Stimulated activated CD4-positive, alpha-beta T cell treated with anti-CD3 and anti-CD28 coated beads, Interleukin-1b, Interleukin-23, amount 100 ng/mL, for 1 hour (primary cell): ENCODE measurements around the gene RPS6KA5.
"Not testable (repeated sequence)": the region's sequence is repeated elsewhere in the genome, so short reads cannot be mapped to it uniquely, and the experiment has no call there.

Experiments
- DNase-seq, 2 donors: peaks; one replicate each; pipeline ENCODE4 v3.0.0-alpha.2; 2020; ENCODE audit warnings: low read depth in 2 of 2

RPS6KA5 gene

GRCh38 chr14:91067186-91067585, 6.7 kb upstream of the RPS6KA5 start:
- DNase-seq = no peak

- no peak for DNase-seq
Measured at GRCh38 chr14:91065266-91065665, 4.8 kb upstream of the RPS6KA5 start.

- DNase-seq = no peak
Measured at GRCh38 chr14:91063119-91063518, 2.7 kb upstream of the RPS6KA5 start.

DNA sequence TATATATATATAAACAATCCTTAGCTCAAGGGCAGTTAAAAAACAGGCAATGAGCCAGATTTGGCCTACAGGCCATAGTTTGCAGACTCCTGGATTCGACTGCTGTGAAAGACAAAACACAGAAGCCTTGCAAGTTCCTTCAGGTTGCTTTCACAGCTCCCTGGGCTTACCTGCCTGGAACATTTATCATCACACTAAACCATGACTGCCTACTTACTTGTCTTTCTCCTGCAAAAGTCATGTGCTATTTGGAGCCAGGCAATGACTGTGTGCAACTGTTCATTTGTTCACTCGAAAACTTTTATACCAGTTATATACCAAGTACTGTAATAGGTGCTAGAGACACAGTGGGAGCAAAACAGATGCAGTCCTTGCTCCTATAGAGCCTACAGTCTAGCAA, 2.2 kb upstream of the RPS6KA5 start:
- DNase-seq = no peak

GRCh38 chr14:91061056-91061887, 831 bp upstream of the RPS6KA5 start:
- no peak for DNase-seq

GRCh38 chr14:91059576-91060350, 678 bp downstream of the RPS6KA5 start:
- peak in 1 of 2 donors; percentile 19 for DNase-seq

- DNase-seq = no peak
Measured at GRCh38 chr14:91058042-91058581, 2.3 kb downstream of the RPS6KA5 start.

DNA sequence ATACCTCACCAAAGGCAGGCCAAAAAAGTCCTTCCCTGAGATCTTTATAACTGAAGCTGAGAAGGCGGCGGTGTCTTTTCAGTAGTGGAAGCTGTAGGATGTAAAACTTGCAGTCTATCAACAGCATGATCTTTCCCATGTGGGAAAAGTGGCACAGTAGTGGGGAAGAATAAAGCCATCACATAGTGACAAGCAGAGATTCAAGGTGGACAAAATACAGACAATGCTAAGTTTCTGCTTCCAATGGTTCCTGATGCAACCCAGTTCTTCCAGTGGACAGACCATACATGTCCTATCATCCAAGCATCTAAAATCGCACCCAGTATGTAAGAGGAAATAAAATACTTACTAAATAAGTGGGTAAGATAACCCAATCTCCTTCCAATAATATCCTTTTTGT, 4.1 kb downstream of the RPS6KA5 start:
- no peak for DNase-seq

- no peak for DNase-seq
Measured at GRCh38 chr14:91055016-91055415, 5.4 kb downstream of the RPS6KA5 start.

- no peak for DNase-seq
Measured at GRCh38 chr14:91048676-91049075, 11.8 kb downstream of the RPS6KA5 start.

- DNase-seq = no peak
Measured at GRCh38 chr14:91048265-91048664, 12.2 kb downstream of the RPS6KA5 start.

- DNase-seq = no peak
Measured at GRCh38 chr14:91047174-91047753, 13.2 kb downstream of the RPS6KA5 start.

GRCh38 chr14:91046488-91047072, 13.9 kb downstream of the RPS6KA5 start:
- no peak for DNase-seq

DNA sequence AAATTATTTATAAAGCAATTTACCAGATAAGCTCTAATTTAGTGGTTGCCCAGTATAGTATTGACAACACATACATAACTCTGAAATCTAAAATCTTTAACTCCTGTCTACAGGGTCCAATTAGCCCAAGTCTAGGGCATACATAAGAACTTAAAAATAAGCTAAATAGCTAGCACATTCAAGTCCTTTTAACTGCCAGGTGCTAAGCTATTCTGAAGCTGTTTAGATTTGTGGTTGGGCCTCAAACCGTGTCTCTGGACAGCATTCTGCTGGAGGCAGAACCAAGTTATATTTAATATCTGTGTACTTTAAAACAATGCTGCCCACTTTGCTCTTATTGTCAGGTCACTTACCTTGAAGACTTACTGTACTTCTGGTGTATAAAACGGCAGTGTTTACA, 19.0 kb downstream of the RPS6KA5 start:
- DNase-seq = no peak

- no peak for DNase-seq
Measured at GRCh38 chr14:91040545-91040944, 19.9 kb downstream of the RPS6KA5 start.

- no peak for DNase-seq
Measured at GRCh38 chr14:91038439-91038838, 22.0 kb downstream of the RPS6KA5 start.

DNA sequence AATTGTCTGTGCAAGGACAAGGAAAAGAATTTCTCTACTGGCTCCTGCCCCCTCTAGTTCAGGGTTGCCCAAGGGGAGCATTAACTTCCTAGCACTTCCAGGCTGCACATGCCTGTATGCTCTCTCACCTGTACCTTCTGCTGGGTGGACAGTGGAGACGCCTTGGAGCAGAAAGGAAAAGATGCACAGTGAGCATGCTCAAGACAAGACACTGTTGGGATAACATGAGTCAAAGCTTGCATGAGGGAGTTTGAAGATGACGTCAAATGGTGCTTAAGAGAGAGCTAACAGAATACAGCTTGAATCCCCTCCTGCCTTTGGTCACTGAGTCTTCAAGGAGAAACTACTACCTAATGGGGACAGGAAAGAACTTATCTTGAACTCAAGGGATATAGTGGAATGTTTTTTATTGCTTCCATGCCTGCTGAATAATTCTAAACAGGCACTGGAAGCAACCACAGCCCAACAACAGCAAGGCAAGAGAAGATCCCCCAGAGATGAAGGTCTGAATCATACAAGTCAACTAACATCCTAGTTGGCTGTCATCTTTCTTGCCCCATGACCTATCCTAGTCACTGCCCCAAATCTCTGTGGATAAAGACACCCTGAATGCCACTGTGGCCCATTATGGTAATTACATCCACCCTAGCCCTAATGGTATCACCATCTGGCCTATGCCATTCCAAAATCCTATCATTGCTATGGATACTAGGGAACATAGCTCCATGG, 23.5 kb downstream of the RPS6KA5 start:
- DNase-seq = no peak

GRCh38 chr14:91035855-91036254, 24.6 kb downstream of the RPS6KA5 start:
- DNase-seq = no peak

DNA sequence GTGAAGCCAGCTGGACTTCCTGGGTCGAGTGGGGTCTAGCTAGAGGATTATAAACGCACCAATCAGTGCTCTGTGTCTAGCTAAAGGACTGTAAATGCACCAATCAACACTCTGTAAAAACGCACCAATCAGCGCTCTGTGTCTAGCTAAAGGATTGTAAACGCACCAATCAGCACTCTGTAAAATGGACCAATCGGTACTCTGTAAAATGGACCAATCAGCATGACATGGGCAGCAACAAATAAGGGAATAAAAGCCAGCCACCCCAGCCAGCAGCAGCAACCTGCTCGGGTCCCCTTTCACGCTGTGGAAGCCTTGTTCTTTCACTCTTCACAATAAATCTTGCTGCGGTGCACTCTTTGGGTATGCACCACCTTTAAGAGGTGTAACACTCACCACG, 26.1 kb downstream of the RPS6KA5 start:
- not testable (repeated sequence) for DNase-seq

DNA sequence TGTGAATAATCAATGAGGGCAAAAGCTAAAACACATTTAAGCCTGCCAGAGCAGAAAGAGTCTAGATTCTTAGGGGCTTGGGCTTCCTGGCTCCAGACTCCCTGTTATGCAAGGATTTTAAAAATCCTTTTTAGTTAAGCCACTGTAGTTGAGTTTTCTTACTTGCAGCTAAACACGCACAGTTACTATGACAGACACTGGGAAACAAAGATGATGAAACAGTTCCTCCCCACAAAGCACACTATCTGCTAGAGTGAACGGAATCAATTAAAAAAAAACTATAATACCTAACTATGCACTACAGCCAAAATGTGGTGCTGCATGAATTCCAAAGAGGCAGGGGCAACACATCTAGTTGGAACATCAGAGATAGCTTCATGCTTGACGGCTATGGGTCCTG, 28.2 kb downstream of the RPS6KA5 start:
- no peak for DNase-seq

DNA sequence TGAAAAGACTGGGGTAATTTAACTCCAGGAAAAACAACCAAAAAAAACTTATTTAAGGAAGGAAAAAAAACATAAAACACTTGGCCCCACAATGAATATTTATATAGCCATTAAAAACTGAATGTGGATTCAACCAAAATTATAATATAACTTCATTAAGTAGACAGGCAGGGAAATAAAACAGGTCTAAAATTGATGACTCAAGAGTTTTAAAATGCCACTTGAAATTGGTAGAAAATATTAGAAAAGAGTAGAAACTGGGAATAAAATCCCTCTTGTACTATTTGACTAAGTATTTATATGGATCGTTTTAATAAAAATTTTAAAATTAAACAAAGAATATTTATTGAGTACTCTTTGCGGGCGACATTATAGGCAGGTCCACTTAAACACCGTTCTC, 28.8 kb downstream of the RPS6KA5 start:
- no peak for DNase-seq
